Astrocyte of the spinal cord (primary cell): ENCODE results near the gene STYX.
A peak's percentile ranks its signal among the peaks of the same experiment; 100 is the strongest.

ENCODE experiments used
- DNase-seq: peaks from one replicate; pipeline ENCODE4 v3.0.0; 2011; ENCODE audit warnings: low read depth, low spot score
- H3K4me3 ChIP-seq: 2 replicates; pipeline ENCODE4 v1.5.1; 2011; ENCODE audit warnings: low read depth, mild to moderate bottlenecking, low read length, moderate library complexity
- CTCF ChIP-seq: IDR thresholded peaks from 2 replicates; pipeline ENCODE4 v1.5.1; 2012; ENCODE audit warnings: low read depth, mild to moderate bottlenecking, low read length, inconsistent platforms
- in situ Hi-C: cut with HindIII; loops from 2 replicates; pipeline ENCODE4 v1.10.0; 2017; ENCODE audit warnings: low sequenced_read_pairs

The STYX gene

GRCh38 chr14:52789118-52789517 is 59.2 kb downstream of the STYX start:
- in situ Hi-C loops, result no loop called here
- no peak for TF ChIP-seq CTCF
- H3K4me3 ChIP-seq, result peak overlapping the region; percentile 71
- no peak for DNase-seq

GRCh38 chr14:52790011-52790755 is 60.2 kb downstream of the STYX start:
- in situ Hi-C loops, result no loop called here
- peak; percentile 10 for DNase-seq
- no peak for TF ChIP-seq CTCF
- peak overlapping the region; percentile 71 for H3K4me3 ChIP-seq

- peak; percentile 34 for DNase-seq
- TF ChIP-seq CTCF, result no peak
- peak overlapping the region; percentile 71 for H3K4me3 ChIP-seq
- in situ Hi-C loops, result no loop called here
Observed at GRCh38 chr14:52790756-52791222, 60.8 kb downstream of the STYX start.

GRCh38 chr14:52791223-52792096 is 61.5 kb downstream of the STYX start, which contains the start of gene GNPNAT1:
Gene GNPNAT1, minus strand, starts transcription at chr14:52791607. Its CDS starts 6,957 bp downstream, at chr14:52784650.
- TF ChIP-seq CTCF, result no peak
- in situ Hi-C loops, result no loop called here

GRCh38 chr14:52792097-52792415 is 62.1 kb downstream of the STYX start:
- H3K4me3 ChIP-seq, result peak overlapping the region; percentile 50
- no peak for DNase-seq
- no peak for TF ChIP-seq CTCF
- in situ Hi-C loops, result no loop called here

More at GRCh38 chr14:52791223-52792096, 61.5 kb downstream of the STYX start, which contains the start of gene GNPNAT1:
- H3K4me3 ChIP-seq, result peak within 1 kb of the TSS; percentile 71
- peak; percentile 93 for DNase-seq

GRCh38 chr14:52793061-52793460 is 63.1 kb downstream of the STYX start:
- no peak for TF ChIP-seq CTCF
- in situ Hi-C loops, result no loop called here
- no peak for DNase-seq
- H3K4me3 ChIP-seq, result no peak overlapping the region
